Spleen (tissue), 11 donors: Measurements from ENCODE around the gene IL12RB2. TPM values are rescaled to one million over a fixed set of nuclear protein-coding genes. Genes with fewer than 3 reads are reported as not detected.
"Not testable (repeated sequence)": the region's sequence is repeated elsewhere in the genome, so short reads cannot be mapped to it uniquely, and the experiment has no call there.

ENCODE experiments used
- DNase-seq: peaks from one replicate; pipeline ENCODE4 v3.0.0-alpha.2; 2020
- H3K27ac ChIP-seq, 8 donors: fragments of 200-600 bp; sonication (generic) in 7 of 8; 1 replicate in 4 of 8; 2 replicates in 4 of 8; pipeline versions ENCODE4 v1.5.0 to v1.8.0; 2016 to 2021; ENCODE audit warnings: inconsistent platforms in 4 of 8, mild to moderate bottlenecking in 4 of 8, moderate library complexity in 1 of 8
- H3K27me3 ChIP-seq, 7 donors: fragments of 200-600 bp; sonication (generic) in 6 of 7; replicated peaks in 1 of 7; 1 replicate in 4 of 7; 2 replicates in 3 of 7; pipeline versions ENCODE4 v1.5.0 to v1.8.0; 2016 to 2021; ENCODE audit warnings: inconsistent platforms in 3 of 7, mild to moderate bottlenecking in 1 of 7
- H3K36me3 ChIP-seq, 6 donors: fragments of 200-600 bp; sonication (generic) in 5 of 6; 1 replicate in 4 of 6; 2 replicates in 2 of 6; pipeline versions ENCODE4 v1.5.0 to v1.8.0; 2016 to 2021; ENCODE audit warnings: inconsistent platforms in 2 of 6
- H3K4me1 ChIP-seq, 6 donors: fragments of 200-600 bp; sonication (generic) in 5 of 6; 1 replicate in 3 of 6; 2 replicates in 3 of 6; pipeline versions ENCODE4 v1.5.0 to v1.8.0; 2016 to 2021; ENCODE audit warnings: inconsistent platforms in 3 of 6
- H3K4me3 ChIP-seq, 8 donors: fragments of 200-600 bp; sonication (generic) in 7 of 8; 1 replicate in 4 of 8; 2 replicates in 4 of 8; pipeline versions ENCODE4 v1.5.0 to v1.8.0; 2016 to 2021; ENCODE audit warnings: inconsistent platforms in 4 of 8, mild to moderate bottlenecking in 4 of 8, moderate library complexity in 2 of 8
- H3K9me3 ChIP-seq, 8 donors: fragments of 200-600 bp; sonication (generic) in 7 of 8; 1 replicate in 4 of 8; 2 replicates in 4 of 8; pipeline versions ENCODE4 v1.5.0 to v1.8.0; 2016 to 2021; ENCODE audit warnings: inconsistent platforms in 4 of 8
- CTCF ChIP-seq, 11 experiments: fragments of 200-600 bp in 7 of 11; fragments of 450-650 bp in 4 of 11; sonication (generic) in 4 of 11; IDR thresholded peaks in 8 of 11; conservative IDR thresholded peaks in 3 of 11; 1 replicate in 7 of 11; 2 replicates in 4 of 11; pipeline versions ENCODE4 v1.4.0 to v1.8.0; 2016 to 2021; ENCODE audit warnings: antibody characterized with exemption in 11 of 11, inconsistent platforms in 4 of 11, mild to moderate bottlenecking in 1 of 11
- POLR2A ChIP-seq, 3 donors: fragments of 450-650 bp; IDR thresholded peaks; one replicate each; pipeline ENCODE4 v1.5.1; 2017; ENCODE audit warnings: antibody characterized with exemption in 3 of 3, mild to moderate bottlenecking in 1 of 3
- POLR2AphosphoS5 ChIP-seq, 3 donors: sonication (generic); formaldehyde crosslinking; IDR thresholded peaks; one replicate each; pipeline ENCODE4 v1.5.1; 2017; ENCODE audit warnings: antibody characterized with exemption in 3 of 3
- WGBS, 5 donors: extraction: QIAGEN DNeasy Blood & Tissue Kit in 3 of 5; methylation state at CpG; one replicate each; pipeline versions ENCODE4 v1.1.5 to v1.1.7; 2013 to 2018; 5-methylcytosine and 5-hydroxymethylcytosine counted together
- intact Hi-C: fragments of 100-400 bp; cut with DNase I; formaldehyde crosslinking; loops from one replicate; pipeline ENCODE4 v1.15.0; 2023; ENCODE audit warnings: low total_unique reads
- polyA plus RNA-seq, 3 donors: library from polyadenylated mRNA; stranded (reverse); fragments of 200-250 nt; gene quantifications; one replicate each; pipeline ENCODE4 v1.2.1, GENCODE V29; 2013
- total RNA-seq, 7 donors: library from RNA; depleted of rRNA in 3 of 7; stranded (reverse); fragments of >200 nt in 3 of 7; fragmentation: NEBNext Ultra II Directional in 4 of 7; extraction: Animal tissue kit (Norgen Biotek cat#: 25700) in 4 of 7; gene quantifications; one replicate each; pipeline versions ENCODE4 v1.1.0 to v1.2.1, GENCODE V29; 2016 to 2021
- donor health status: healthy with polysubstance abuse.
- donor health status: DM: no; HTN: no; CAD: no; lungs with moderate emphysema.
- donor health status: DM: no; HTN: no; CAD: no.
- donor health status: Bipolar disorder and iron deficiency.
- donor health status: healthy.
- donor health status: DM: no; HTN: no; CAD: no.
- donor health status: DM: yes; HTN: yes; CAD: no.

Gene IL12RB2
- total and polyA plus RNA-seq, 10 donors = 0.17 to 6.0 (median 1.9) TPM

DNA sequence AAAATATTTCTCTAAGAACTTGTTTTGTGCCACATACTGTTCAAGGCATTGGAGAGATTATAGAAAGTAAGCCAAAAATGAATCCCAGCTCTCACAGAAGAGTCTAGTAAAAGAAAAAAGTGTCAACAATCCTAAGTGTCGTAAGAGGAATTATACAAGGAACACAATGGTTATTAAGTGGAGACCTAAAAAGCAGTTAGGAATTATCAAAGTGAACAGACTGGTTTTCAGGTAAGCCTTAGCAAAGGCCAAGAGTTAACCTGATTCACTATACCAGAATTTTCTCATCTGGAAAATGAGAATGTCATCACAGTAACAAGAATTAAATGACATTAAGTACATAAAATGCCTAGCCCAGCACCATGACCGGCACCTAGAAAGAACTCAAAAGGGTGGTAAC is 106.9 kb downstream of the IL12RB2 start:
- no peak overlapping the region for H3K27ac ChIP-seq
- DNase-seq = no peak
- peaks cover 5 to 44% (median 18%) of the 10 kb centered on the region in 6 donors for H3K4me1 ChIP-seq
- intact Hi-C loops = no loop called here
- no peak overlapping the region for H3K4me3 ChIP-seq
- H3K27me3 ChIP-seq = no peaks in the 10 kb centered on the region
- peaks cover 0 to 100% (median 89%) of the 10 kb centered on the region in 6 donors for H3K36me3 ChIP-seq
- H3K9me3 ChIP-seq = no peaks in the 10 kb centered on the region
- no peak for TF ChIP-seq POLR2A (IDR thresholded peaks at IDR 0.05)
- TF ChIP-seq CTCF (IDR thresholded peaks at IDR 0.05 in 8 of 11, conservative IDR thresholded peaks at IDR 0.05 in 3 of 11) = no peak
- no peak for TF ChIP-seq POLR2AphosphoS5 (IDR thresholded peaks at IDR 0.05)
- 95 to 100% (median 98%) methylated on average over 2 of the region's 2 CpGs for WGBS, 5 donors

DNA sequence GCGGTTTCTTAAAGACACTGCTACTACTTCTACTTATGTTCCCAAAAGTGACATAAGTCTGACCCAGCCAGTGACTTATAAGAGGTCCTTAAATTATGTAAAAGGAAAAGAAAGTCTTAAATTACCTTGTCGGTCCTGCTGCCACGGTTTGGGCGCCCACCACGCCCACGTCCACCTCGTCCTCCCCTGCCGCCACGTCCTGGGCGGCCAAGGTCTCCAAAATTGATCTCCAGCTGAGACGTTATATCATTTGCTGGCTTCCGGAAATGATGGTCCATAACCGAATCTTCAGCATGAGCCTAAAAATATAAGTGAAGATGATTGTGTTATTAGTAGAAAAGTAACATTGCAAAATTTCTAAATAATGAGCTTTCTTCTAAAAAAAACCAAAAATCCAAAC is 107.4 kb downstream of the IL12RB2 start:
- Histone ChIP-seq H3K27ac (no peak overlapping the region), H3K36me3 (peaks cover 0 to 100% (median 91%) of the 10 kb centered on the region in 6 donors), H3K27me3 (no peaks in the 10 kb centered on the region), H3K9me3 (no peaks in the 10 kb centered on the region), H3K4me1 (peaks cover 5 to 49% (median 21%) of the 10 kb centered on the region in 6 donors), H3K4me3 (no peak overlapping the region)
- intact Hi-C loops = no loop called here
- no peak for DNase-seq
- WGBS, 5 donors = 88 to 92% (median 91%) methylated on average over 13 of the region's 13 CpGs
- TF ChIP-seq POLR2A (IDR thresholded peaks at IDR 0.05) (no peak), POLR2AphosphoS5 (IDR thresholded peaks at IDR 0.05) (peak in 2 of 3 donors; percentile 7 to 62)

DNA sequence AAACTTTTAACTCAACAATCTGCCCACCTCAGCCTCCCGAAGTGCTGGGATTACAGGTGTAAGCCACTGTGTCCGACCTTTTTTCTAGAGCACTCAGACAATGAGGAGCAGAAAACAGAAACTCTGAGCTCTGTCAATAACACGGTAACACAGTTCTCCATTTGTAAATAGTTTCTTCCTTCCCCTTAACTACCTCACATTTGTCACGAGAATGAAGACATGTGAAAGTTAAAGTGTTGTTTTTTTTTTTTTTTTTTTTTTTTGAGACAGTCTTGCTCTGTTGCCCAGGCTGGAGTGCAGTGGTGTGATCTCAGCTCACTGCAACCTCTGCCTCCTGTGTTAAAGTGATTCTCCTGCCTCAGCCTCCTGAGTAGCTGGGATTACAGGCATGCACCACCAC is 110.1 kb downstream of the IL12RB2 start:
- peaks cover 0 to 100% (median 95%) of the 10 kb centered on the region in 6 donors for H3K36me3 ChIP-seq
- DNase-seq, H3K4me3 ChIP-seq, intact Hi-C loops, H3K27ac ChIP-seq, H3K27me3 ChIP-seq, H3K9me3 ChIP-seq: not testable (repeated sequence)
- WGBS, 5 donors = 63 to 67% (median 64%) methylated on average over 4 of the region's 4 CpGs
- peaks cover 5 to 76% (median 26%) of the 10 kb centered on the region in 6 donors for H3K4me1 ChIP-seq

DNA sequence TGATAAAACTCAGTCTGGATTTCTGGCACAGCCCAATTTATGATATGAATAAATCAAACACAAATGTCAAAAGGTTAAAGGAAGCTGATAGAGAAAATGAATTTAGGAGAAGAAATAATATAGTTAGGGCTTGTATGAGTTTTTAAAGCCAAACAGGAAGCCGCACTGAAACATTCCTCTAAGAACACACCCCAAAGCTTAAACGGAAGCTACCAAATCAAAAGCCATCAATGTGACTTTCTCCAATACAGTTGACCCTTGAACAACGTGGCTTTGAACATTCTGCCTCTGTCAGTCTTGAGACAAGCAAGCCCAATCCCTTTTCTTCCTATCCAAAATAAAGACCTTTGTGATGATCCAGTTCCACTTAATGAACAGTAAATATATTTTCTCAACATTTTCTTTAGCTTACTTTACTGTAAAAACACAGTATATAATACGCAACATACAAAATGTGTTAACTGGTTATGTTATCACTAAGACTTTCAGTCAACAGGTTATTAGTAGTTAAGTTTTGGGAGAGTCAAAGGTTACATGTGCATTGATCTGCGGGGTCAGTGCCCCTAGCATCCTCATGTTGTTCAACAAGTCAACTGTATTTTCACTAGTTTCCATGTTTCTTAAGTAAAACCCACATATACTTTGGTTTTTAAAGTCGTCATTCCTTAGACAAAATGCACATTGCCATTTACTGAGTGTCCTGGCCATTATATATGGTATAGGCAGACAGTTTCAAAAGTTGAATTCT is 111.3 kb downstream of the IL12RB2 start:
- Histone ChIP-seq H3K4me3 (no peak overlapping the region), H3K36me3 (peaks cover 3 to 100% (median 95%) of the 10 kb centered on the region in 6 donors), H3K9me3 (no peaks in the 10 kb centered on the region), H3K4me1 (peaks cover 5 to 79% (median 26%) of the 10 kb centered on the region in 6 donors), H3K27ac (peak overlapping the region in 1 of 8 donors; percentile 0), H3K27me3 (no peaks in the 10 kb centered on the region)
- intact Hi-C loops = no loop called here
- 65 to 80% (median 72%) methylated on average over 6 of the region's 6 CpGs for WGBS, 5 donors
- DNase-seq = no peak
- TF ChIP-seq POLR2A (IDR thresholded peaks at IDR 0.05) (no peak), POLR2AphosphoS5 (IDR thresholded peaks at IDR 0.05) (no peak), CTCF (IDR thresholded peaks at IDR 0.05 in 8 of 11, conservative IDR thresholded peaks at IDR 0.05 in 3 of 11) (no peak)

- no peaks in the 10 kb centered on the region for H3K27me3 ChIP-seq
- no peaks in the 10 kb centered on the region for H3K9me3 ChIP-seq
- H3K4me1 ChIP-seq = peaks cover 11 to 91% (median 33%) of the 10 kb centered on the region in 6 donors
- no peak overlapping the region for H3K27ac ChIP-seq
- no peak overlapping the region for H3K4me3 ChIP-seq
- intact Hi-C loops = no loop called here
- H3K36me3 ChIP-seq = peaks cover 12 to 100% (median 94%) of the 10 kb centered on the region in 6 donors
- no peak for DNase-seq
- TF ChIP-seq POLR2A (IDR thresholded peaks at IDR 0.05) (no peak), POLR2AphosphoS5 (IDR thresholded peaks at IDR 0.05) (no peak), CTCF (IDR thresholded peaks at IDR 0.05 in 8 of 11, conservative IDR thresholded peaks at IDR 0.05 in 3 of 11) (no peak)
Observed at GRCh38 chr1:67420835-67421492, 113.3 kb downstream of the IL12RB2 start.
